GM18498 (cell line): ENCODE data around the gene ACR.

Experiments used
- ATAC-seq: cut with Tn5 transposase; IDR thresholded peaks from one replicate; pipeline ENCODE4 v1.9.1; 2021; ENCODE audit warnings: mild to moderate bottlenecking, moderate library complexity; ENCODE audit not compliant: unreplicated experiment

Gene ACR

GRCh38 chr22:50737728-50738648 lies at the start of gene ACR:
ACR (plus strand) TSS chr22:50738204; CDS start chr22:50738236, 32 bp downstream.
- ATAC-seq = no peak

- ATAC-seq = no peak
Measured at GRCh38 chr22:50688448-50688847, 49.6 kb upstream of the ACR start.

- ATAC-seq = no peak
Measured at GRCh38 chr22:50691521-50691920, 46.5 kb upstream of the ACR start.

GRCh38 chr22:50693462-50693861 lies 44.5 kb upstream of the ACR start:
- no peak for ATAC-seq

GRCh38 chr22:50694099-50694605 lies 43.9 kb upstream of the ACR start:
- no peak for ATAC-seq

- no peak for ATAC-seq
Measured at GRCh38 chr22:50694766-50695420, 43.1 kb upstream of the ACR start.

GRCh38 chr22:50695421-50696250 lies 42.4 kb upstream of the ACR start:
- no peak for ATAC-seq

- ATAC-seq = no peak
Measured at GRCh38 chr22:50696251-50696798, 41.7 kb upstream of the ACR start.

- ATAC-seq = no peak
Measured at GRCh38 chr22:50696799-50697561, 41.0 kb upstream of the ACR start.

- ATAC-seq = no peak
Measured at GRCh38 chr22:50697667-50698506, 40.1 kb upstream of the ACR start.

- no peak for ATAC-seq
Measured at GRCh38 chr22:50698546-50698945, 39.5 kb upstream of the ACR start.

GRCh38 chr22:50699001-50699755 lies 38.8 kb upstream of the ACR start:
- ATAC-seq = no peak

GRCh38 chr22:50699756-50700386 lies 38.1 kb upstream of the ACR start:
- ATAC-seq = no peak

- no peak for ATAC-seq
Measured at GRCh38 chr22:50700387-50701075, 37.5 kb upstream of the ACR start.

- no peak for ATAC-seq
Measured at GRCh38 chr22:50701076-50701419, 37.0 kb upstream of the ACR start.

- ATAC-seq = no peak
Measured at GRCh38 chr22:50701428-50702154, 36.4 kb upstream of the ACR start.

GRCh38 chr22:50702261-50702671 lies 35.7 kb upstream of the ACR start:
- ATAC-seq = no peak
